GM23338 (cell line): ENCODE measurements around the gene KPNA6. TPM values are rescaled to one million over a fixed set of nuclear protein-coding genes. Genes with fewer than 3 reads are reported as not detected.

Experiments
- ATAC-seq: fragments of 200-7000 bp; cut with Tn5 transposase; 3 replicates; pipeline ENCODE4 v1.9.1; 2020
- DNase-seq: peaks from one replicate; pipeline ENCODE4 v3.0.0-alpha.2; 2015; ENCODE audit warnings: low spot score
- H2AFZ ChIP-seq: fragments of 200-600 bp; sonication (generic); 2 replicates; pipeline ENCODE4 v1.8.0; 2016; ENCODE audit warnings: antibody characterized with exemption, mild to moderate bottlenecking, moderate library complexity
- H3F3A ChIP-seq: fragments of 200-600 bp; sonication (generic); replicated peaks from 2 replicates; pipeline ENCODE4 v1.8.0; 2017; ENCODE audit warnings: antibody characterized with exemption, mixed run types, low read depth
- H3K27ac ChIP-seq: fragments of 200-600 bp; sonication (generic); 2 replicates; pipeline ENCODE4 v1.6.1; 2016; ENCODE audit warnings: low read depth
- H3K27me3 ChIP-seq: fragments of 200-600 bp; sonication (generic); 2 replicates; pipeline ENCODE4 v1.8.0; 2016; ENCODE audit warnings: mild to moderate bottlenecking, mixed run types, moderate library complexity; ENCODE audit not compliant: insufficient read depth
- H3K36me3 ChIP-seq: fragments of 200-600 bp; sonication (generic); 2 replicates; pipeline ENCODE4 v1.8.0; 2016; ENCODE audit warnings: mild to moderate bottlenecking; ENCODE audit not compliant: insufficient read depth
- H3K4me1 ChIP-seq: fragments of 200-600 bp; sonication (generic); 2 replicates; pipeline ENCODE4 v1.8.0; 2016; ENCODE audit warnings: mild to moderate bottlenecking, moderate library complexity; ENCODE audit not compliant: insufficient read depth
- H3K4me2 ChIP-seq: fragments of 200-600 bp; sonication (generic); 2 replicates; pipeline ENCODE4 v1.7.1; 2017; ENCODE audit warnings: mixed run types
- H3K4me3 ChIP-seq: fragments of 200-600 bp; sonication (generic); 2 replicates; pipeline ENCODE4 v1.6.1; 2016; ENCODE audit warnings: mixed run types
- H3K79me2 ChIP-seq: fragments of 200-600 bp; sonication (generic); replicated peaks from 2 replicates; pipeline ENCODE4 v1.8.0; 2017; ENCODE audit warnings: mild to moderate bottlenecking; ENCODE audit not compliant: insufficient read depth
- H3K9me2 ChIP-seq: fragments of 200-600 bp; sonication (generic); 2 replicates; pipeline ENCODE4 v1.8.0; 2017; ENCODE audit not compliant: insufficient read depth
- H4K20me1 ChIP-seq: fragments of 200-600 bp; sonication (generic); replicated peaks from 2 replicates; pipeline ENCODE4 v1.8.0; 2017; ENCODE audit warnings: mild to moderate bottlenecking; ENCODE audit not compliant: insufficient read depth
- H3K27ac Mint-ChIP-seq: 2 replicates; pipeline ENCODE4 v1.8.0; 2020; ENCODE audit warnings: inconsistent platforms, mild to moderate bottlenecking, moderate library complexity, mixed read lengths
- H3K27me3 Mint-ChIP-seq: 3 replicates; pipeline ENCODE4 v1.8.0; 2022; ENCODE audit warnings: low read depth, mild to moderate bottlenecking, moderate library complexity, mixed read lengths, inconsistent platforms; ENCODE audit not compliant: insufficient read depth, poor library complexity
- H3K36me3 Mint-ChIP-seq: 3 replicates; pipeline ENCODE4 v1.8.0; 2021; ENCODE audit warnings: low read depth, mild to moderate bottlenecking, inconsistent platforms, moderate library complexity, mixed read lengths
- H3K4me1 Mint-ChIP-seq: 3 replicates; pipeline ENCODE4 v1.8.0; 2020; ENCODE audit warnings: mild to moderate bottlenecking, inconsistent platforms, mixed read lengths
- H3K4me3 Mint-ChIP-seq: 3 replicates; pipeline ENCODE4 v1.8.0; 2021; ENCODE audit warnings: moderate library complexity, mild to moderate bottlenecking, inconsistent platforms, mixed read lengths
- H3K9me3 Mint-ChIP-seq: 3 replicates; pipeline ENCODE4 v1.8.0; 2020; ENCODE audit warnings: moderate library complexity, mild to moderate bottlenecking, inconsistent platforms, mixed read lengths
- ETS1 ChIP-seq: IDR thresholded peaks from 2 replicates; pipeline ENCODE4 v1.6.1; 2016; ENCODE audit warnings: antibody characterized with exemption
- EZH2 ChIP-seq: fragments of 200-600 bp; sonication (generic); IDR thresholded peaks from one replicate; pipeline ENCODE4 v1.8.0; 2017; ENCODE audit warnings: antibody characterized with exemption, mild to moderate bottlenecking, low read depth; ENCODE audit not compliant: unreplicated experiment
- EZH2phosphoT487 ChIP-seq: fragments of 200-600 bp; sonication (generic); IDR thresholded peaks from one replicate; pipeline ENCODE4 v1.8.1; 2018; ENCODE audit warnings: antibody characterized with exemption; ENCODE audit not compliant: unreplicated experiment
- JUNB ChIP-seq: IDR thresholded peaks from one replicate; pipeline ENCODE4 v1.6.1; 2016; ENCODE audit warnings: antibody characterized with exemption; ENCODE audit not compliant: unreplicated experiment
- NANOG ChIP-seq: IDR thresholded peaks from 2 replicates; pipeline ENCODE4 v1.6.1; 2016; ENCODE audit warnings: antibody characterized with exemption, borderline replicate concordance
- POLR2AphosphoS5 ChIP-seq: IDR thresholded peaks from 2 replicates; pipeline ENCODE4 v1.6.1; 2016; ENCODE audit warnings: antibody characterized with exemption, low read depth
- REST ChIP-seq: IDR thresholded peaks from one replicate; pipeline ENCODE4 v1.6.1; 2018; ENCODE audit warnings: antibody characterized with exemption; ENCODE audit not compliant: unreplicated experiment
- STAT1 ChIP-seq: IDR thresholded peaks from one replicate; pipeline ENCODE4 v1.6.1; 2016; ENCODE audit warnings: antibody characterized with exemption; ENCODE audit not compliant: unreplicated experiment
- ZNF114 ChIP-seq: fragments of 250-450 bp; sonication (Bioruptor Pico); IDR thresholded peaks from 2 replicates; pipeline ENCODE4 v1.5.0; 2020; ENCODE audit warnings: mild to moderate bottlenecking, moderate library complexity
- ZNF331 ChIP-seq: fragments of 250-450 bp; sonication (Bioruptor Pico); IDR thresholded peaks from 2 replicates; pipeline ENCODE4 v1.5.0; 2020; ENCODE audit warnings: low read depth, mild to moderate bottlenecking, moderate library complexity
- polyA plus RNA-seq: library from polyadenylated mRNA; unstranded; fragments of >200 nt; fragmentation: Nextera tagmentation; extraction: Ambion mirVana; gene quantifications from 2 replicates; pipeline ENCODE4 v1.2.1, GENCODE V29; 2016
- total RNA-seq: library from RNA; depleted of rRNA; stranded (reverse); fragments of >200 nt; shearing (Covaris generic); gene quantifications from 2 replicates; pipeline ENCODE4 v1.2.3, GENCODE V29; 2014
- TF ChIP-seq, protein P1 (sequence below): fragments of 250-450 bp; sonication (Bioruptor Pico); IDR thresholded peaks from 2 replicates; pipeline ENCODE4 v1.5.0; 2020; ENCODE audit warnings: mild to moderate bottlenecking, moderate library complexity

The KPNA6 gene
- total and polyA plus RNA-seq, 2 experiments from 2014 or later: 28.6 to 72.2 TPM

DNA sequence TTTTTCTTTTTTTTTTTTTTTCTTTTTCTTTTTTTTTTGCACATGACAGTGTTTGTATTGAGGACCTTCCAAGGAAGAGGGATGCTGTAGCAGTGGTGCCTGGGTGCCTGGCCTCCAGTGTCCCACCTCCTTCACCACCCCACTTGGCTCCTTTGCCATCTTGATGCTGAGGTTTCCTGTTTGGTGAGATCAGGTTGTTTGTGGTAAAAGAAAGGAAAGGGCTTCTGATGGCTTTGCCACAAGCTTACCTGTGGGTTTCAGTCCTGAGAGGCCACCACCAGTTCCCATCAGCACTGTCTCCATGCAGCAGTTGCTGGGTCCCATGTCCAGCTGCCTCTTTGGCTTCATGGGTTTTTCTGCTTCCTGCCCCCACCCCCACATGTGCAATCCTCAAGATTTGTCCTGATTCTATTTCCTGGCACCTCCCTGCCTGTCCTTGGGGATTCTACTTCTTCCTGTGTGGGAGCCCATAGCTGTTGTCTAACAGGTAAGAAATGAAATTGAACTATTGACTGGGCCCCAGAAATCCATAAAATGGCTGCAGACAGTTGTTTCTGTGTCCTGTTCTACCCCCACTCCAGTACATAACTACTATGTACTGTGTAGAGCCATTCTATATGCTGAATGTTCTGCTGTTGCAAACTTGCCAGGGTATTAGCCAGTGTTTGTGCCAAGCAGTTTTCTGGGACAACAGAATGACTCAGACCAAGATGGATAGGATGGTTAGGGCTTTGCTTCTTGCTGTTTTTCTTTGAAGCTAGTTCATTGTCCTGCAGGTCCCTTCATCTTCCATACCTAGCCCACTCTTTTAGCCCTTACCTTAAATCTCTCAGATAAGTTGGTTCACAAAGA, 88.3 kb downstream of the KPNA6 start:
- ATAC-seq: no peak
- Histone ChIP-seq H3K4me2 (no peak overlapping the region), H4K20me1 (peaks cover 4% of the 10 kb centered on the region), H3K79me2 (no peaks in the 10 kb centered on the region), H3K9me2 (no peaks in the 10 kb centered on the region), H3K4me3 (no peak overlapping the region), H3K27ac (no peak overlapping the region), H3K36me3 (peaks cover 41% of the 10 kb centered on the region), H3K4me1 (peaks cover 18% of the 10 kb centered on the region), H3F3A (peaks cover 27% of the 10 kb centered on the region; the same call in 1 of the 2 replicates), H3K27me3 (no peaks in the 10 kb centered on the region), H2AFZ (no peak overlapping the region)
- Mint-ChIP-seq H3K36me3 (peaks cover 72% of the 10 kb centered on the region), H3K27me3 (peaks cover 22% of the 10 kb centered on the region), H3K4me3 (no peak overlapping the region), H3K27ac (no peak overlapping the region), H3K4me1 (peaks cover 30% of the 10 kb centered on the region), H3K9me3 (no peaks in the 10 kb centered on the region; the same call in 2 of the 3 replicates)
- no peak for DNase-seq
- TF ChIP-seq NANOG (no peak), JUNB (no peak), ETS1 (no peak), POLR2AphosphoS5 (no peak), EZH2 (no peak), EZH2phosphoT487 (no peak), REST (no peak), STAT1 (no peak), ZNF331 (CRISPR knock-in tag) (no peak), ZNF114 (no peak)
- TF ChIP-seq, protein P1, sequence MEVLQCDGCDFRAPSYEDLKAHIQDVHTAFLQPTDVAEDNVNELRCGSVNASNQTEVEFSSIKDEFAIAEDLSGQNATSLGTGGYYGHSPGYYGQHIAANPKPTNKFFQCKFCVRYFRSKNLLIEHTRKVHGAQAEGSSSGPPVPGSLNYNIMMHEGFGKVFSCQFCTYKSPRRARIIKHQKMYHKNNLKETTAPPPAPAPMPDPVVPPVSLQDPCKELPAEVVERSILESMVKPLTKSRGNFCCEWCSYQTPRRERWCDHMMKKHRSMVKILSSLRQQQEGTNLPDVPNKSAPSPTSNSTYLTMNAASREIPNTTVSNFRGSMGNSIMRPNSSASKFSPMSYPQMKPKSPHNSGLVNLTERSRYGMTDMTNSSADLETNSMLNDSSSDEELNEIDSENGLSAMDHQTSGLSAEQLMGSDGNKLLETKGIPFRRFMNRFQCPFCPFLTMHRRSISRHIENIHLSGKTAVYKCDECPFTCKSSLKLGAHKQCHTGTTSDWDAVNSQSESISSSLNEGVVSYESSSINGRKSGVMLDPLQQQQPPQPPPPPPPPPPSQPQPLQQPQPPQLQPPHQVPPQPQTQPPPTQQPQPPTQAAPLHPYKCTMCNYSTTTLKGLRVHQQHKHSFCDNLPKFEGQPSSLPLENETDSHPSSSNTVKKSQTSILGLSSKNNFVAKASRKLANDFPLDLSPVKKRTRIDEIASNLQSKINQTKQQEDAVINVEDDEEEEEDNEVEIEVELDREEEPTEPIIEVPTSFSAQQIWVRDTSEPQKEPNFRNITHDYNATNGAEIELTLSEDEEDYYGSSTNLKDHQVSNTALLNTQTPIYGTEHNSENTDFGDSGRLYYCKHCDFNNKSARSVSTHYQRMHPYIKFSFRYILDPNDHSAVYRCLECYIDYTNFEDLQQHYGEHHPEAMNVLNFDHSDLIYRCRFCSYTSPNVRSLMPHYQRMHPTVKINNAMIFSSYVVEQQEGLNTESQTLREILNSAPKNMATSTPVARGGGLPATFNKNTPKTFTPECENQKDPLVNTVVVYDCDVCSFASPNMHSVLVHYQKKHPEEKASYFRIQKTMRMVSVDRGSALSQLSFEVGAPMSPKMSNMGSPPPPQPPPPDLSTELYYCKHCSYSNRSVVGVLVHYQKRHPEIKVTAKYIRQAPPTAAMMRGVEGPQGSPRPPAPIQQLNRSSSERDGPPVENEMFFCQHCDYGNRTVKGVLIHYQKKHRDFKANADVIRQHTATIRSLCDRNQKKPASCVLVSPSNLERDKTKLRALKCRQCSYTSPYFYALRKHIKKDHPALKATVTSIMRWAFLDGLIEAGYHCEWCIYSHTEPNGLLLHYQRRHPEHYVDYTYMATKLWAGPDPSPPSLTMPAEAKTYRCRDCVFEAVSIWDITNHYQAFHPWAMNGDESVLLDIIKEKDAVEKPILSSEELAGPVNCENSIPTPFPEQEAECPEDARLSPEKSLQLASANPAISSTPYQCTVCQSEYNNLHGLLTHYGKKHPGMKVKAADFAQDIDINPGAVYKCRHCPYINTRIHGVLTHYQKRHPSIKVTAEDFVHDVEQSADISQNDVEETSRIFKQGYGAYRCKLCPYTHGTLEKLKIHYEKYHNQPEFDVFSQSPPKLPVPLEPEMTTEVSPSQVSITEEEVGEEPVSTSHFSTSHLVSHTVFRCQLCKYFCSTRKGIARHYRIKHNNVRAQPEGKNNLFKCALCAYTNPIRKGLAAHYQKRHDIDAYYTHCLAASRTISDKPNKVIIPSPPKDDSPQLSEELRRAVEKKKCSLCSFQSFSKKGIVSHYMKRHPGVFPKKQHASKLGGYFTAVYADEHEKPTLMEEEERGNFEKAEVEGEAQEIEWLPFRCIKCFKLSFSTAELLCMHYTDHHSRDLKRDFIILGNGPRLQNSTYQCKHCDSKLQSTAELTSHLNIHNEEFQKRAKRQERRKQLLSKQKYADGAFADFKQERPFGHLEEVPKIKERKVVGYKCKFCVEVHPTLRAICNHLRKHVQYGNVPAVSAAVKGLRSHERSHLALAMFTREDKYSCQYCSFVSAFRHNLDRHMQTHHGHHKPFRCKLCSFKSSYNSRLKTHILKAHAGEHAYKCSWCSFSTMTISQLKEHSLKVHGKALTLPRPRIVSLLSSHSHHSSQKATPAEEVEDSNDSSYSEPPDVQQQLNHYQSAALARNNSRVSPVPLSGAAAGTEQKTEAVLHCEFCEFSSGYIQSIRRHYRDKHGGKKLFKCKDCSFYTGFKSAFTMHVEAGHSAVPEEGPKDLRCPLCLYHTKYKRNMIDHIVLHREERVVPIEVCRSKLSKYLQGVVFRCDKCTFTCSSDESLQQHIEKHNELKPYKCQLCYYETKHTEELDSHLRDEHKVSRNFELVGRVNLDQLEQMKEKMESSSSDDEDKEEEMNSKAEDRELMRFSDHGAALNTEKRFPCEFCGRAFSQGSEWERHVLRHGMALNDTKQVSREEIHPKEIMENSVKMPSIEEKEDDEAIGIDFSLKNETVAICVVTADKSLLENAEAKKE (CRISPR knock-in tag): no peak
